ENCODE data around the gene XCR1.
"Not testable (repeated sequence)": the region's sequence is repeated elsewhere in the genome, so short reads cannot be mapped to it uniquely, and the experiment has no call there.

XCR1 gene

DNA sequence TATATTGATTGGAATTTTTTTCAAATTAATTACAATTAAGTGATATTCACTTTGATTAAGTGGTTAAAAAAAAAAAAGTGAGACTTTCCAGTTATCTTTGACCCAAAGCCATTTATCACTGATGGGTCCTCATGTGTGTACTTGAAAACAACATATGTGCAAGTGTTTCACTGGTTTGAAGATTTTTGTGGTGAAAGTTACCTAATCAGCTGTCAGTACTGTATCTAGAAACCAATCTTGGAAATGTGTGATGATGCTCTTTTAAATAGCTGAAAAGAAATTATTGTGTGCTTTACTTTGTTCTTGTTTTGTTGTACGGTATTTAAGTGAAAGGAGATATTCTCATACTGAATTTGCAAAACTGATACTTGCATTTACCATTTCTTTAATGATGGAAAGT, 11.6 kb upstream of the XCR1 start:
- no peak for DNase-seq (ENCODE audit: low read depth)

DNA sequence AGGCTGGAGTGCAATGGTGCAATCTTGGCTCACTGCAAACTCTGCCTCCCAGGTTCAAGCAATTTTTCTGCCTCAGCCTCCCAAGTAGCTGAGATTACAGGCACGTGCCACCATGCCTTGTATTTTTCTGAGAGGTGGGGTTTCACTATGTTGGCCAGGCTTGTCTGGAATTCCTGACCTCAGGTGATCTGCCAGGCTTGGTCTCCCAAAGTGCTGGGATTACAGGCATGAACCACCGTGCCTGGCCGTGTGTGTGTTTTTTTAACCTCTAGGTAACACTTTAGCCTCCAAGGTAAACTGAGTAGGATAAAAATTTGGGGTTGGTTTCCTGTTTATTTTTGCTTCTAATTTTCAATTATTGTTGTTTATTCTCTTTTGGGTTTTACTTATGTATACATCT, 10.8 kb upstream of the XCR1 start:
- DNase-seq (ENCODE audit: low read depth): not testable (repeated sequence)

DNA sequence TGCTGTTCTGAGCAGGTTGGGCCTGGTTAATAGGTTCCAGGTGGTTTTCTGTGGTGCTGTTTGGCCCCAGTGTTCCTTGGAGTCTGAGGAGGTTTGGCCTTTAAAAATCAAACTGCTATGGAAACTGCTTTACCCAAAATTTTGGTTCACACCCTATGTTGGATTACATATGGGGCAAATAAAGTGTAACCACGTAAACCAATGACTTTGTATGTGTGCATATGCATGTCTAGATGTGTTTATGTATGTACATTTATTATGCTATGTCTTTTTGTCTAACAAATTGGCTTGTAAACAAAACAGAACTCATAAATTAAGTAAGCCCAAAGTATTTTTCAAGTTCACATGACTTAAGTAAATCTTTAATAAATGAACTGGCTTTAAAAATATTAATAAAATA, 8.9 kb upstream of the XCR1 start:
- DNase-seq (ENCODE audit: low read depth): no peak

DNA sequence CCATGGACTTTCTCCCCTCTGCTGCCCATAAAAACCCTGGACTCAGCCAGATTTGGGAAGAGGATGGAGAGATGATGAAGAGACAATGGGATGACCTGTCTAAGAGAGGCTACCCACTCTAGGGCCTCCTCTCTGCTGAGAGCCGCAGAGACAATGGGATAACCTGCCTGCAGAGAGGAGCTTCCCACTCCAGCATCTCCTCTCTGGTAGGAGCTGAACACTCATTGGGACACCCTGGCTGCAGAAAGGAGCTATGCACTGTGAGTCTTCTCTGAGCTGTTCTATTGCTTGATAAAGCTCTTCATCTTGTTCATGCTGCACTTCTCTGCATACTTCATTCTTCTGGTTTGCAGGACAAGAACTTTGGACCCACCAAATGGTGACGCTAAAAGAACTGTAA, 4.5 kb upstream of the XCR1 start:
- DNase-seq (ENCODE audit: low read depth): no peak

DNA sequence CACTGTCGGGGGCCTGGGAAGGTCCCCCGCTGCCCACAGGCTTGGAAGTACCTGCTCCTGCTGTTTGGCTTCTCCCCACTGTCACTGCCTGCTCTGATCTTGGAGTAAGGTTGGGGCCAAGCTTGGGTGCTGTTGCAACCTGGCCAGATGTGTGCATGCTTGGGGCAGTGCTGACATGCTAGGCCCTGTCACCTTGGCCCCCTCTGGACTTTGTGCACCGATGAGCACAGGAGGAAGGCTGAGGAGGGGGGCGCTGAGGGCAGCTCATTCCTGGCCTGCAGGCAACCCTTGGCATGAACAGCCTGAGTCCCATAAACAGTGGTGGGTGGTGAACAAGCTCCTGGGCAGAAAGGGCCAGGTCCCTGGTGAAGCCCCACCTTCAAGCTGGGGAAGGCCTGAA, 4.0 kb upstream of the XCR1 start:
- DNase-seq (ENCODE audit: low read depth): no peak

DNA sequence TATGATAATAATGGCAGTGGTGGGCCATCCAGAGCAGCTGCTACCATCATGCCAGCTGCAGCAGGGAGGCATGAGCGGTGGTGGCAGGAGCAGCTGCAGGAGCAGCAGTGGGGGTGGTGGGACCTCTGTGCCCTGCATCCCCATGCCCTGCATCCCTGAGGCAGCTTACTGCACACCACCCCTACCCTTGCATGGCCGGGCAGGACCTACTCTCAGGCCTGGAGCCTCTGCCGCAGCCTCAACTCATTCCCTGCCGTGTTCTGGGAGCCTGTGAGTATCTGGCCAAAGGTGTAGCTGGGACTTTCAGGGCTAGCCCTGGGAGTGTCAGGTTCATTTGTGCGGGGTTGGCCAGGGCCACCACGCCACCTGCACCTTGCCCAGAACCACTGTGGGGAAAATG, 3.3 kb upstream of the XCR1 start:
- no peak for DNase-seq (ENCODE audit: low read depth)

DNA sequence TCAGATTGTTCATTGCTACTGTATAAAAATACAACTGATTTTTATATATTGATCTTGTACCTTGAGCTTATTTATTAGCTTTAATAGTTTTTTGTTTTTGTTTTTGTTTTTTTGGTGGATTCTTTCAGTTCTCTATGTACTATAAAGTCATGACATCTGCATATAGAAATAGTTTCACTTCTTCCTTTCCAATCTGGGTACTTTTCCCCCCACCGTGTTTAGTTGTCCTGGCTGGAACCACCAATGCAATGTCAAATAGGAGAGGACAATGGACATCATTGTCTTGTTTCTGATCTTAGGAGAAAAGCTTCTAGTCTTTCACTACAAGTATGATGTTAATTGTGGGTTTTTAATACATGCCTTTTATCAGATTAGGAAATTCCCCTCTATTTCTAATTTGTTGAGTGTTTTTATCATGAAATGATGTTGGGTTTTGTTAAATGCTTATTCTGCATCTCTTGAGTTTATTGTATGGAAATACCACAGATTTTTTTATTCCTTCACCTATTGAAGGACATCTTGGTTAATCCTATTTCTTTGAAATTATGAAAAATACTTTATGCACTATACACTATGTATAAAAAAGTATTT, 2.8 kb upstream of the XCR1 start:
- DNase-seq (ENCODE audit: low read depth): no peak

DNA sequence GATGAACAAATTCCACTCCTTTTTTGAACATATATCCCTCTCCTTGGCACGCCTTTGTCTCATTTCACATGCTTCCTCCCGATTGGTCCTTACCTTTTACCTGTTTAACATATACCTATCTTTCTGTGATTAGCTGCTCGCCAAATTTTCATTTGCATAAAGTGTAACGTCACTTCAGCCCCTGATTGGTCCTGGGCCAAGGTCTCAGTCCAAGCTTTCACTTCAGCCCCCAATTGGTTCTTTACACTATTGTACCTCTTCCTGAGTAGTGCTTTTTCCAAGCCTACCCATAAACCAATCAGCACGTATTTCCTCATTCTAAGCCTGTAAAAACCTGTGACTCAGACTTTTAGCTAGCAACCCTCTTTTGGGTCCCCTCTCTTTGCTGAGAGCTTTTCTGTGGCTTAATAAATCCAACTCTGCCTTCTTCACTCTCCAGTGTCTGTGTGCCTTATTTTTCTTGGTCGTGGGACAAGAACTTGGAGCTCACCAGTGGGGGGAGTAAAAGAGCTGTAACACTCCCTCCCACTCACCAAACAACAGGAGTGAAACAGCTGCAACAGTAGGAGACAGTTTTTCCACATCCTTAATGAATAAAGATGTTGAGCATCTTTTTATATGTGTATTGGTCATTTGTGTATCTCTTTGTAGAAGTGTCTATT, 584 bp upstream of the XCR1 start:
- no peak for DNase-seq (ENCODE audit: low read depth)

DNA sequence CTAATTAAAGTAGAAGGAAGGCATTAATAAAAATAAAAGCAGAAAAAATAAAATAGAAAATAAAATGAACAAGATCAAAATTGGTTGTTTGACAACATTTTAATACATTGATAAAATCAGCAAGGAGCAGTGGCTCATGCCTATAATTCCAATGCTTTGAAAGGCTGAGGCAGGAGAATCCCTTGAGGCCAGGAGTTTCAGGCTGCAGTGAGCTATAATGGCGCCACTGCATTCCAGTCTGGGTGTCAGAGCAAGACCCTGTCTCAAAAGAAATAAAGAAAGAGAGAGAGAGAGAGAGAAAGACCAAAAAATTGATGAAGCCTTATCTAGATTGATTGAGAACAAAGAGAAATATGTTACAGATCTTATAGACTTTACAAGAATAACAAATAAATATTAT, 2.1 kb downstream of the XCR1 start:
- DNase-seq (ENCODE audit: low read depth): no peak

DNA sequence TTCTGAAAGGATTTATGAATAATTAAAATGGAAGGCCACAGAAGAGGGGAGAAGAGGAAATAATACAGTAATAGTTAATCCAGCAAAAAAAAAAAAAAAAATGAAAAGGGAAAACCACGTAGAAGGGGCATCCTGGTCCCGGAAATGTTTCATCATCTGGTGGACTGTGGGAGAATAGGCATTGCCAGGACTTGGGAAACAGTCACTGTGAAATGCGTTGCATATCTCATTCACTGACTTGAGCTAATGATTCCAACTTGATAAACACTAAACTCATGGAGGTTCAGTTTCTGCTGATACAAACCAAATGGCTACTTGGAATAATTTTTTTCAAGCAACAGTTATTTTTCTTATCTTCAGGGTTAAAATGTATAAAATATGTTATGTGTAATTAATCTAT, 3.2 kb downstream of the XCR1 start:
- no peak for DNase-seq (ENCODE audit: low read depth)

DNA sequence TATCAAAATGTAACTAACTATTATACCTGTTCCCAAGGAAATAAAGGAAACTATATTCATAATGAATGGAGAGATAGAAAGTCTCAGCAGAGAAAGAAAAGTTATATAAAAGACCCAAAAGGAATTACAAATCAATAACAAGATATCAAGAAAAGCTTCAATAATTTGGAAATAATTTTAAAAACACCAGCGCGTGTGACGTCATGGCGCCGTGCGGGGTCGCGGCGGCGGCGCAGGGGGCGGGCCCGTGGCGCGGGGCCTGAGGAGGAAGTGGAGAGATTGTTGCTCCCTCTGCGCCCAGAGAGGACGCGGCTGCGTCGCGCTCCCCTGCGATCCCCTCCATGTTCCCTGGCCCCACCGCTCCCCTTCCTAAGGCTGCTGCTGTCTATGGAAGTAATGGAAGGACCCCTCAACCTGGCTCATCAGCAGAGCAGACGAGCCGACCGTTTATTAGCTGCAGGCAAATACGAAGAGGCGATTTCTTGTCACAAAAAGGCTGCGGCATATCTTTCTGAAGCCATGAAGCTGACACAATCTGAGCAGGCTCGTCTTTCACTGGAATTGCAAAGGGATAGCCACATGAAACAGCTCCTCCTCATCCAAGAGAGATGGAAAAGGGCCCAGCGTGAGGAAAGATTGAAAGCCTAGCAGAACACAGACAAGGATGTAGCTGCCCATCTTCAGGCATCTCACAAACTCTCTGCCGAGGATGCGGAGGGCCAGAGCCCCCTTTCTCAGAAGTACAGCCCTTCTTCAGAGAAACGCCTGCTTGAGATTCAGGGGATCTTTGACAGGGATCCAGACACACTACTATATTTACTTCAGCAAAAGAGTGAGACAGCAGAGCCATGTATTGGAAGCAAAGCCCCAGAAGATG, 4.1 kb downstream of the XCR1 start:
- DNase-seq (ENCODE audit: low read depth): no peak

DNA sequence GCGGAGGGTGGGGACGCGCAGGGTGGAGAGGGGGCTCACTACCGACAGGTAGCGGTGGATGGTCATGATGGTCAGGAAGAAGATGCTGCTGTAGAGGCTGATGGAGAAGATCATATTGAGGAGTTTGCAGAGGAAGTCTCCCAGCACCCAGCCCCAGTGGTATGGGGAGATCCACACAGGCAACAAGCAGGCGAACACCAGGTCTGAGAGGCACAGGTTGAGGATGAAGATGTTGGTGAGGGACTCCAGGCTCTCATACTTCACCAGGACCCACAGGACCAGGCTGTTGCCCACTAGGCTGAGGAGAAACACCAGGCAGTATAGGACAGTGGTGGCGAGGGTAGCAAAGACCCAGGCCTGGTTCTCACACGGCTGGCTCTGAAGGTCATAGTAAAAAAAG, 5.8 kb downstream of the XCR1 start:
- DNase-seq (ENCODE audit: low read depth): no peak

DNA sequence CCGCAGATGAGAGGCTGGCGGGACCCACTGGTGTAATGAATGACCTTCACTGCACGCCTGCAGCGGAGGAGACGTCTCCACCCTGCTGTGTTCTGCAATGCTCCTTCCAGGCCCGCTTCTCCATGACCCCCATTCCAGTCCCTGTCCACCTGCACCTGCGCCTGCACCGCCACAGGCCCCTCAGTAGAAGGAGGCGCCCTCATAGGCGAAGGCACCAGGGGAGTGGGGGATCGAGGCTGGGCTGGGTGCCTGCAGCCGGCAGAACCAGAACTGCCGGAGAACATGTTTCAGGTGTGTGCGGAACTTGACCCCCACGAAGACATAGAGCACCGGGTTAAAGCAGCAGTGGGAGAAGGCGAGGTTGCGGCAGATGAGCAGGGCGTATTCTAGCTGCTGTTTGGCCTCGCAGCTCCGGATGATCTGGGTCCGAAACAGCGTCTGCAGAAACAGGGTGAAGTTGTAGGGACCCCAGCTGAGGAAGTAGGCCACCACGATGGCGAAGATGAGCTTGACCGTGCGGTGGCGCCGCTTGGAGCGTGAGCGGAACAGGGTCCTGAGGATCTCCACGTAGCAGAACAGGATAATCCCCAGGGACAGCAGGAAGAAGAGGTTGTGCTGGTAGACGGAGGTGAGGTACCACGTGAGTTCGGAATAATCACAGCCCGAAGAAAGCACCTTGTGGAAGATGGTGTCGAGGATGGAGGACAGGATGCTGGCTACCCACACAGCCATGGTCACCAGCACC, 6.3 kb downstream of the XCR1 start:
- no peak for DNase-seq (ENCODE audit: low read depth)

DNA sequence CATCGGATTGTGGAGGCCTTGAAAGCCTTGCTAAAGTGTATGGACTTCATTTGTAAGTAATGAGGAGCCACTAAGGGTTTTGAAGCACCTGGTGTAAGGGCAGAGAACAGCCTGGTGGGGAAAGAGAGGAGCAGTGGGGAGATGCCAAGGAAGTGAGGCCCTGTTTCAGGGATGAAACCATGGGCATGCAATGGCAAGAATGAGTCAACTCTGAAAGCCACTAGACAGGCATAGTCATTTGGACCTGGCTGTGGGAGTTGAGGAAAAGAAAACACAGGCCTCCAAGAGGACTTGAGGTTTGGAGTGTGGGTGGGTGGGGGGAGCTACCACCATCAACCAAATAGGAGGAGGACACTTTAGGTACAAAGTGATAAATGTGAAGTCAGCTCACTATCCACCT, 7.6 kb downstream of the XCR1 start:
- no peak for DNase-seq (ENCODE audit: low read depth)

DNA sequence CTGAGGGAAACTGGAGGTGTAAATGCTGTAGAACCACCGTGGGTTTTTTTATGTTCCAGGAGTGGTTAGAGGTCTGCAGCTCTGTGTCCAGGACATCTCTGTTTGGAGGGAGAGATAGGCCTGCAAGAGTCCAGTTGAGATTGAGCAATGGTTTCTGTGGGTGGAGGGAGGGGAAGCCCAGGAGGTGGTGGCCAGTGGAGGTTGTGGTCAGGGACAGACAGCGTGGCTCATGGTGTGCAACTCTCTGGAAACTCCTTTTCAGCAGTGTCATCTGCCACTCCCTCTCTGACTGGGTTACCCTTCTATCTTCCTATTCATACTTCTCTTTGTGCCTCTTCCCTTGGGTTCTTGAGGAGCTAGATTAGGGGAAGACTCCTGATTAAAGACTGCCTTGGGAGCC, 9.6 kb downstream of the XCR1 start:
- DNase-seq (ENCODE audit: low read depth): no peak

DNA sequence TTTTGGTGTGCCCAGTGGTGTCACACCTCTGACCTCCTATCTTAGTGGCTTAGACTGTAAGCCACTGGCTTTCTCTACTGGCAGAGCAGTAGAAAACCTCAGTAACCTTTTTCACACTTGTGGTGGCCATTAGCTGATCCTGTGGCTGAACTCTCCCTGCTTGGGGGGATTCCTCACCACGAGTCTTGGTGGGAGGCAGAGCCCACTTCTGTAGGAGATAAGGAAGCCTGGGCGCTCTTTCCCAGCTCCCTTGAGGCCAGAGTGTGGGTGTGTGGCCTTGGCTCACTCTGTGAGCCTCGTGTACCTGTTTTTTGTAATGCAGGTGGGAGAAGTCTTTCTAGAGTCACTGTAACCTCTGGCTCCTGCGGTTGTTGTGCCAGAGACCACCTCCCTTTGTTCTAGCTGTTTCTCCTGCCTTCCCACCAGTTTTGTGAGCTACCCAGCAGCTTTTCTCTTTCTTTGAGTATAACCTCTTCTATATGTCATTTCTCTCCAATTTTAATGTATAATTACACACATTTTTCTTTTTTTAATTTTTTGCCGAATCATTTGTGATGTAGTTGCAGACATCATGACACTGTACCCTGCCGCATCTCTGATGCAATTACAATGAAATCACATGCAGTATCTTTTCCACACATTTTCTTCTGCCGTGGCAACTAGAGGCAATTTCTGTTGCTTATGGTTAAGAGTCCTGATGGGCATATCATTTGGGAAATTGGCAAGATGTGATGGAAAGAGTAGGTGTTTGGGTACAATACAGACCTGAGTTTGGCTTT, 13.8 kb downstream of the XCR1 start:
- DNase-seq (ENCODE audit: low read depth): no peak

DNA sequence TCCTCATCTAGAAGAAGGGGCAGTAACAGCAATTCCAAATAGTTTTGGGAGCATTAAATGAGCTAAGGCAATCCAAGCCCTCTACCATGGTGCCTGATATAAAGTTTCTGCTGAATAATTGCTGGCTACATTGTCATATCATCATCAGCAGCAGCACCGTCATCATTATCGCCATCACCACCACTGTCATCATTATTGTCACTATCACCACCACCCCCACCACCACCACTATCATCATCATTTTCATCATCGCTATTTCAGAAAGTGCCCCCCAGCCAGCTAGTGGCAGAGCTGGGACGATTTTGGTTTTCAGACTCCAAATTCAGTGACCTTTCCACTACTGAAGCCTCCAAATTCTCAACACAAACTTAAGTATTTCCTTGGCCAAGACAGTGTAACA, 15.0 kb downstream of the XCR1 start:
- DNase-seq (ENCODE audit: low read depth): no peak

DNA sequence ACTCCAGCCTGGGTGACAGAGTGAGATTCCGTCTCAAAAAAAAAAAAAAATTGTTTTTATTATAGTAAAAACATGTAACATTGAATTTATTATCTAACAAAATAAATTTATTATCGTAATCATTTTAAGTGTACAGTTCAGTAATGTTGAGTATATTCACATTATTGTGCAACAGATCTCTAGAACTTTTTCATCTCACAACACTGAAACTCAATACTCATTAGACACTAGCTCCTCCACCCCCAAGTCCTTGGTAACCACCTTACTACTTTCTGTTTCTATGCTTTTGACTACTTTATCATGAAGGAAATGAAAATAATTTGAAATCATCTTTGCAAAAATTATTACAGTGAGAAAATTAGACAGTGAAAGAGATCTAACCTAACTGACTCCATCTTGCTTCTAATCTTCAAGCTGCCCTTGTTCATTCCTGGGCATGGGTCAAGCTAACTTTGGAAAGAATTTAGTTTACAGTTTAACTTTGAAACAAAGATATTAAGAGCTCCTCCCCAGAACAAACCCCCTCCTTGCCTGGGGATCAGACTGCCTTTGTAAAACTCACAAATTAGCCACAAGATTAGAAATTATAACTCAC, 16.7 kb downstream of the XCR1 start:
- DNase-seq (ENCODE audit: low read depth): no peak

DNA sequence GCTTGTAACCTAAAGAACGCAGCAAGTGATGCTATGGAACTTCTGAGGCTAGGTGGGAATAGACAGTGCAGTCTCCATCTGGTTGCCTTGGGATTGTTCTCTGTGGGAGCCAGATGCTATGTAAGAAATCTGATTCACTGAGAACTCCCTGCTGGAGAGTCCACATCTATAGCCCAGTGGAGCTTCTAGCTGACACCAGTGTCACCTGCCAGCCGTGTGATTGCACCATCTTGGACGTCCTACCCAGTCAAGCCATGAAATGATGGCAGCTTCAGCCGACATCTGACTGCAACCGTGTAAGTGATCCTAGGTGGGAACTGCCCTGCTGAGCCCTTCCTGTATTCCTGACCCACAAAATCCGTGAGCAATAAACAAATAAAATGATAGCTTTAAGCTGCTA, 19.2 kb downstream of the XCR1 start:
- DNase-seq (ENCODE audit: low read depth): no peak

DNA sequence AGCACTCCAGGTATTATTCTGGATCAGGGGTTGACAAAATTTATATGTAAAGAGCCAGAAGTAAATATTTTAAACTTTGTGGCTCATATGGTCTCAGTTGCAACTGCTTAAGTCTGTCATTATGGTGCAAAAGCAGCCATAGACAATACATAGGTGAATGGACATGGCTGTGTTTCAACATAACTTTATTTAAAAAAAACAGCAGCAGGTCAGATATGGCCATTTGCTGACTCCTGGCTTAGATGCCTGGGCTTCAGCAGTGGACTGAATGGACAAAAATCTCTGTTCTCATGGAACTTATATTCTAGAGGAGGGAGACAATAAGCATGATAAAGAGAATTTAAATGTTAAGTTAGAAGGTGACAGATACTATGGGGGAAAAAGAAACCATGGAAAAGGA, 20.0 kb downstream of the XCR1 start:
- DNase-seq (ENCODE audit: low read depth): no peak

DNA sequence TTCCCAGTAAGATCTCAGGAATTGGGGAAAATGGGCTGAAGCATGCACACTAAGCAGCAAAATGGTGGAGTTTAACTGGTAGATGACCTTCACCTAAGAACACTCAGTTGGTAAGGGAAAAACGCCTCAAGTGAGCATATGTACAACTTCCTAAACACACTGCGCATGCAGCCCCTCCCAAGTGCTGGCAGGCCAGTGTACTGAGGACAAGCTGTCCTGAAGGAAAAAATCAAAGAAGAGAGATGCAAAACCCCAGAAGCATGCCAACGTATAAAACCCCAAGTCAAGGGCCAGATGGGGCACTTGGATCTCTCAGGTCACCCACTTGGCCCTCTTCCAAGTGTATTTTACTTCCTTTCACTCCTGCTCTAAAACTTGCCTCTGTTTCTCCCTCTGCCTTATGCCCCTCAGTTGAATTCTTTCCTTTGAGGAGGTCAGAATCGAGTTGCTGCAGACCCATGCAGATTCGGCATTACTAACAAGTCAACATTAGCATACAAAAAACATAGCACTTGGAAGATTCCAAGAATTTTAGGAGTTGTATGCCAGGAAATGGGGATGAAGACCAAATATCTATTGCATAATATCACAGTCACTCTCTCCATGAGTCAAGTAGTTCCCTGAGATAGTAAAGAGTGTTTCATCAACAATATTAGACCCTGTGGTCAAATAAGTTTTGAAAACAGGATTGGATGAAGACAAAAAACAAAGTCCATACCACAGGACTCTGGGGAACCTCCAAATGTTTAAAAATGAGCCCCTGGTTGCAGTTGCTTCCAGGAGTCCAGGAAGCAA, 20.8 kb downstream of the XCR1 start:
- no peak for DNase-seq (ENCODE audit: low read depth)
